ENCODE results near the gene SPIRE2.
A peak's percentile ranks its signal among the peaks of the same experiment; 100 is the strongest.
"Not testable (repeated sequence)": the region's sequence is repeated elsewhere in the genome, so short reads cannot be mapped to it uniquely, and the experiment has no call there.

SPIRE2 gene, protein sequence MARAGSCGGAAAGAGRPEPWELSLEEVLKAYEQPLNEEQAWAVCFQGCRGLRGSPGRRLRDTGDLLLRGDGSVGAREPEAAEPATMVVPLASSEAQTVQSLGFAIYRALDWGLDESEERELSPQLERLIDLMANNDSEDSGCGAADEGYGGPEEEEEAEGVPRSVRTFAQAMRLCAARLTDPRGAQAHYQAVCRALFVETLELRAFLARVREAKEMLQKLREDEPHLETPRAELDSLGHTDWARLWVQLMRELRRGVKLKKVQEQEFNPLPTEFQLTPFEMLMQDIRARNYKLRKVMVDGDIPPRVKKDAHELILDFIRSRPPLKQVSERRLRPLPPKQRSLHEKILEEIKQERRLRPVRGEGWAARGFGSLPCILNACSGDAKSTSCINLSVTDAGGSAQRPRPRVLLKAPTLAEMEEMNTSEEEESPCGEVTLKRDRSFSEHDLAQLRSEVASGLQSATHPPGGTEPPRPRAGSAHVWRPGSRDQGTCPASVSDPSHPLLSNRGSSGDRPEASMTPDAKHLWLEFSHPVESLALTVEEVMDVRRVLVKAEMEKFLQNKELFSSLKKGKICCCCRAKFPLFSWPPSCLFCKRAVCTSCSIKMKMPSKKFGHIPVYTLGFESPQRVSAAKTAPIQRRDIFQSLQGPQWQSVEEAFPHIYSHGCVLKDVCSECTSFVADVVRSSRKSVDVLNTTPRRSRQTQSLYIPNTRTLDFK

DNA sequence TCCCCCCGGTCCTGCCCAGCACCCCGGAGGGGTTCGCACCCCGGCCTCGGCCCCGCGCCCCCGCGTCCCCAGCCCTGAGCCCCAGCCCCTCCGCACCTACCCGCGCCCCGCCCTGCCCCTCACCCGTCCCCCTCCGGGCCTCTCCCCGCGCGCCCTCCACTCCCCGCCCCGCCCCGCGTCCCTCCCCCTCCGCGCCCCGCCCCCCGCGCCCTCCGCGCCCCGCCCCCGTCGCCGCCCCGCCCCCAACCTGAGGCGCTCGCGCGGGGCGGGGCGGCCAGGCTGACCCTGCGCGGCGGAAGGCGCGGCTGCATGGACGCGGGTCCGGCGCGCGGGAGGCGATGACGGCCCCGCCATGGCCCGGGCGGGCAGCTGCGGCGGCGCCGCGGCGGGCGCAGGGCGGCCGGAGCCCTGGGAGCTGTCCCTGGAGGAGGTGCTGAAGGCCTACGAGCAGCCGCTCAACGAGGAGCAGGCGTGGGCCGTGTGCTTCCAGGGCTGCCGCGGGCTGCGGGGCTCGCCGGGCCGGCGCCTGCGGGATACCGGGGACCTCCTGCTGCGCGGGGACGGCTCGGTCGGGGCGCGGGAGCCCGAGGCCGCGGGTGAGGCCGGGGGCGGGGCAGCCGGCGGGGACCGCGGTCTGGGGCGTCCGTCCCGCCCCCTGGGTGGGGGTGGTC is at the start of gene SPIRE2:
TSS of gene SPIRE2 (plus strand) at position 277 of the 671 bp plus-strand sequence. CDS start at position 353, 76 bp downstream.
- no peak within 1 kb of the TSS for H3K27ac Mint-ChIP-seq
- ATAC-seq (ENCODE audit: low read depth) = peak; percentile 95
- H3K4me1 Mint-ChIP-seq = no peaks in the 10 kb centered on the region
- H3K36me3 Mint-ChIP-seq = no peaks in the 10 kb centered on the region
- peak within 1 kb of the TSS; percentile 33 for H3K4me3 Mint-ChIP-seq
- no peaks in the 10 kb centered on the region for H3K9me3 Mint-ChIP-seq
- peaks cover 25% of the 10 kb centered on the region for H3K27me3 Mint-ChIP-seq
- DNase-seq (ENCODE audit: low spot score in 2 of 2) = peak; percentile 64 to 72

- DNase-seq (ENCODE audit: low spot score in 2 of 2) (no peak), ATAC-seq (ENCODE audit: low read depth) (no peak)
- H3K9me3 Mint-ChIP-seq = no peaks in the 10 kb centered on the region
- H3K27ac Mint-ChIP-seq = no peak overlapping the region
- no peaks in the 10 kb centered on the region for H3K4me1 Mint-ChIP-seq
- H3K27me3 Mint-ChIP-seq = no peaks in the 10 kb centered on the region
- no peak overlapping the region for H3K4me3 Mint-ChIP-seq
- no peaks in the 10 kb centered on the region for H3K36me3 Mint-ChIP-seq
Measured at GRCh38 chr16:89779231-89779908, 48.9 kb upstream of the SPIRE2 start.

- Mint-ChIP-seq H3K27me3 (no peaks in the 10 kb centered on the region), H3K4me1 (no peaks in the 10 kb centered on the region), H3K36me3 (no peaks in the 10 kb centered on the region), H3K9me3 (no peaks in the 10 kb centered on the region), H3K27ac (no peak overlapping the region), H3K4me3 (no peak overlapping the region)
- ATAC-seq (ENCODE audit: low read depth) (no peak), DNase-seq (ENCODE audit: low spot score in 2 of 2) (no peak)
Measured at GRCh38 chr16:89779909-89780305, 48.4 kb upstream of the SPIRE2 start.

- no peaks in the 10 kb centered on the region for H3K27me3 Mint-ChIP-seq
- no peaks in the 10 kb centered on the region for H3K9me3 Mint-ChIP-seq
- H3K27ac Mint-ChIP-seq = no peak overlapping the region
- DNase-seq (ENCODE audit: low spot score in 2 of 2) (no peak), ATAC-seq (ENCODE audit: low read depth) (no peak)
- no peaks in the 10 kb centered on the region for H3K36me3 Mint-ChIP-seq
- H3K4me1 Mint-ChIP-seq = no peaks in the 10 kb centered on the region
- H3K4me3 Mint-ChIP-seq = no peak overlapping the region
Measured at GRCh38 chr16:89782489-89782888, 45.8 kb upstream of the SPIRE2 start.

GRCh38 chr16:89783952-89784351 is 44.3 kb upstream of the SPIRE2 start:
- not testable (repeated sequence) for H3K4me3 Mint-ChIP-seq; DNase-seq (ENCODE audit: low spot score in 2 of 2); H3K4me1 Mint-ChIP-seq; H3K9me3 Mint-ChIP-seq; H3K36me3 Mint-ChIP-seq; H3K27me3 Mint-ChIP-seq; ATAC-seq (ENCODE audit: low read depth); H3K27ac Mint-ChIP-seq

DNA sequence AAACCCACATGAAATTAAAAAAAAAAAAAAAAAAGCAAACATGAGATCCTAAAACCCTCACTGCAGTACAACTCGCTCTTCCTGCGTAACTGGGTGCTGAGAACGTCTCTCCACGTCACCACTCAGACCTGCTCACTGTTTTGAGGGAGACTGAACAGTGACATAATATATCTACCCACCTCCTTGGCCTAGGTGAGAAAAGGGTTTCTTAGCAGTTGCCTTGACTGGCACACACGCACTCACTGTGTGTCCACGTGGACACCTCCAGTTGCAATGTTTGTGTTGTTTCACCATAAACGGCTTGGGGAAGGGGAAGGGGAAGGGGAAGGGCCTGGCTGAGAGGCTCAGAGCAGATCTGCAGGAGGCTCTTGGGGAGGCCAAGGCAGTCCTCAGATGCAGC is 43.9 kb upstream of the SPIRE2 start:
- Mint-ChIP-seq H3K27ac (no peak overlapping the region), H3K36me3 (no peaks in the 10 kb centered on the region), H3K4me1 (no peaks in the 10 kb centered on the region), H3K27me3 (no peaks in the 10 kb centered on the region), H3K4me3 (no peak overlapping the region), H3K9me3 (no peaks in the 10 kb centered on the region)
- ATAC-seq (ENCODE audit: low read depth) = no peak
- DNase-seq (ENCODE audit: low spot score in 2 of 2) = no peak

DNA sequence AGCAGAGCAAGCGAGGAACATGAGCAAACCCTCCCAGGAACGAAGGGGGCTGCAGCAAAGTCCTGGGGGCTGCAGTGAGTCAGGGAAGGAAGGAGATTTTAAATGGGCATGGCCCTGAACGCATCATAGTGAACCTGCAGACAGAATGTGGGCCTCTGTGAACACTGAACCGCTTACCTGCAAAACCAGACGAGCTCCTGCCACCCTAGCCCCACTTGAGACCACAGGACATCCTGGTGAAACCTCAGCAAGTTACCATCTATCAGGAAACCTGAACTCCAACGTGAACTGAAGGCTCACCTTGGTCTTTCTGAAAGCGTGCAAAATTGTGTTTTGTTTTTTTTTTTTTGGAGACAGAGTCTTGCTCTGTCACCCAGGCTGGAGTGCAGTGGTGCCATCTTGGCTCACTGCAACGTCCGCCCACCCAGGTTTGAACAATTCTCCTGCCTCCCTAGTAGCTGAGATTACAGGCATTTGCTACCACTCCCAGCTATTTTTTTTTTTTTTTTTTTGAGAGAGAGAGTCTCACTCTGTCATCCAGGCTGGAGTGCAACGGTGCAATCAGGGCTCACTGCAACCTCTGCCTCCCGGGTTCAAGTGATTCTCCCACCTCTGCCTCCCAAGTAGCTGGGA is 42.6 kb upstream of the SPIRE2 start:
- H3K27me3 Mint-ChIP-seq = no peaks in the 10 kb centered on the region
- DNase-seq (ENCODE audit: low spot score in 2 of 2) (no peak), ATAC-seq (ENCODE audit: low read depth) (no peak)
- no peak overlapping the region for H3K4me3 Mint-ChIP-seq
- no peaks in the 10 kb centered on the region for H3K4me1 Mint-ChIP-seq
- H3K9me3 Mint-ChIP-seq = no peaks in the 10 kb centered on the region
- H3K36me3 Mint-ChIP-seq = no peaks in the 10 kb centered on the region
- no peak overlapping the region for H3K27ac Mint-ChIP-seq

DNA sequence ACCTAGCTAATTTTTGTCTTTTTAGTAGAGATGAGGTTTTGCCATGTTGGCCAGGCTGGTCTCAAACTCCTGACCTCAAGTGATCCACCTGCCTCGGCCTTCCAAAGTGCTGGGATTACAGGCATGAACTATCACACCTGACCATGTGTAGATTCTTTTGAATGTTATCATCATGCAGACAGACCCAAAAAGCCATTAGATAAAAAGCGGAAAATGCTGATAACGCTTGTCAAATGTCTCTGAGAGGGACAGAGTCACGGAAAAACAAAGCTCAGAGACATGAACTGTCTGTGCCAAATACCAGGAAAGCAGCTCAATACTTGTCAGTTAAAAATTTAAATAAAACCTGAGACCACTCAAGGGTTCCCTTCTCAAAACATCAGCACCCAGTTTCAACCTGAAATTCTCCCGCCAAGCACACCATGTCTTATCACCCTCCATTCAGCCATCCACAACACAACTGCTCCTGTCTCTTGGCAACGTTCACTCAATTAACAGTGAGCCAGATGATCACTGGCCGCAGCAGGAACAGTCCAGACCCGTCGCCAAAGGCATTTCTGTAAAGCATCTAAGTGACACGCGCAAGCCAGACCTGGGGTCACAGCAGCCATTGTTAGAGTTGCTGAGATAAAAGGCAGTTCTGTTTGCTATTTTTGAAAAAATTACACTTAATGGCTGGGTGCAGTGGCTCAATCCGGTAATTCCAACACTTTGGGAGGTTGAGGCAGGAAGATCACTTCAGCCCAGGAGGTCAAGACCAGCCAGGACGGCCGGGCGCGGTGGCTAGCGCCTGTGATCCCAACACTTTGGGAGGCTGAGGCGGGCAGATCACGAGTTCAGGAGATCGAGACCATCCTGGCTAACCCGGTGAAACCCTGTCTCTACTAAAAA is 41.6 kb upstream of the SPIRE2 start:
- DNase-seq (ENCODE audit: low spot score in 2 of 2) (no peak), ATAC-seq (ENCODE audit: low read depth) (no peak)
- no peaks in the 10 kb centered on the region for H3K9me3 Mint-ChIP-seq
- no peak overlapping the region for H3K27ac Mint-ChIP-seq
- no peaks in the 10 kb centered on the region for H3K4me1 Mint-ChIP-seq
- no peaks in the 10 kb centered on the region for H3K27me3 Mint-ChIP-seq
- H3K36me3 Mint-ChIP-seq = no peaks in the 10 kb centered on the region
- no peak overlapping the region for H3K4me3 Mint-ChIP-seq

DNA sequence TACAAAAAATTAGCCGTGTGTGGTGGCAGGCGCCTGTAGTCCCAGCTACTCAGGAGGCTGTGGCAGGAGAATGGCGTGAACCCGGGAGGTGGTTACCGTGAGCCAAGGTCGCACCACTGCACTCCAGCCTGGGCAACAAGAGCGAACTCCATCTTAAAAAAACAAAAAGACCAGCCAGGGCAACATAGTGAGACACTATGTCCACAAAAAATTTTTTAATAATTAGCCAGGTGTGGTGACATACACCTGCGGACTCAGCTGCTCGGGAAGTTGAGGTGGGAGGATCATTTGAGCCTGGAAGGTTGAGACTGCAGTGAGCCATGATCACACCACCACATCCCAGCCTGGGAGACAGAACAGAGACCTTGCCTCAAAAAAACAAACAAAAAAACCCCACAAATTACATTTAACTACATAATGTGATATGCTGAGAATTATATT is 40.9 kb upstream of the SPIRE2 start:
- Mint-ChIP-seq H3K27ac (no peak overlapping the region), H3K4me1 (peaks cover under 1% of the 10 kb centered on the region), H3K36me3 (no peaks in the 10 kb centered on the region), H3K27me3 (no peaks in the 10 kb centered on the region), H3K9me3 (no peaks in the 10 kb centered on the region), H3K4me3 (no peak overlapping the region)
- ATAC-seq (ENCODE audit: low read depth) (no peak), DNase-seq (ENCODE audit: low spot score in 2 of 2) (no peak)

DNA sequence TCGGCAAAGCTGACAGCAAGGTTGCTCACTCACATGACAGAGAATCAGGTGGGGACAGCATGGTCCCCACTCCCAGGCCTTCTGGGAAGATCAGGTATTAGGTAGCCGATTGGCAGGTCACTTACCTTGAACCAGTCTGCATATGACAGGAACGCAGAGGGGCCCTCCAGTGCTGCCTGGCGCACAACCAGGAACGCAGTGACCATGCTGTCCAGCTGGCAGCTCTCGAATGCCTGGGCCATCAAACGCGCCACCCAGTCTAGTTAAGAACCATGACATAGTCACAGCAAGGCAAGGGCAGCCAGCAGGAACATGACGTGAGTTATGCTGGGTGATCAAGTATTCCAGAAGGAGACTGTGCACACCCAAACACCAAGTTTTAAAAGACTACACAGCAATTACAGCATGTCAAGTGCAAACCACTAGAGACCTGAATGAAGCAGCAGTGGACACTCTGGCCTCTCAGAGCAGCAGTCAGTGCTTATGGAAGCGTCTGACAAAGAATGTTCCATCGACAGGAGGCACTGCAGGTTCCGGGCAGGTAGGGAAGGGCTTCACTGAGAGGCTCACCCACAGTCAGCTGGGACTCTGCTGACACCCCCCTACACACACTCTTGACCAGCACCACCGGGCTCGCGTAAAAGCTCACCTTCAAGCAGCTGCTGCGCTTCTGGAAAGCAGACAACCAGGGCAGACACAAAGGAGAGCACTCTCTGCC is 36.8 kb upstream of the SPIRE2 start:
- ATAC-seq (ENCODE audit: low read depth) = no peak
- H3K9me3 Mint-ChIP-seq = no peaks in the 10 kb centered on the region
- no peak overlapping the region for H3K27ac Mint-ChIP-seq
- H3K27me3 Mint-ChIP-seq = no peaks in the 10 kb centered on the region
- no peaks in the 10 kb centered on the region for H3K36me3 Mint-ChIP-seq
- H3K4me1 Mint-ChIP-seq = peaks cover 7% of the 10 kb centered on the region
- no peak overlapping the region for H3K4me3 Mint-ChIP-seq
- DNase-seq (ENCODE audit: low spot score in 2 of 2) = no peak

DNA sequence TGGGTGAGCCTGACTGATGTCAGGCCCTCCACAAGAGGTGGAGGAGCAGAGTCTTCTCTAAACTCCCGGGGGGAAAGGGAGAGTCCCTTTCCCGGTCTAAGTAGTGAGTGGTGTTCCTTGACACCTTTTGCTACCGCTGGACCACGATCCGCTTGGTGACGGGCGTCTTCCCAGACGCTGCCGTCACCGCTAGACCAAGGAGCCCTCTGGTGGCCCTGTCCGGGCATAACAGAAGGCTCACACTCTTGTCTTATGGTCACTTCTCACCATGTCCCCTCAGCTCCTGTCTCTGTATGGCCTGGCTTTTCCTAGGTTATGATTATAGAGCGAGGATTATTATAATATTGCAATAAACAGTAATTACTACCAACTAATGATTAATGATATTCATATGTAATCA is 35.2 kb upstream of the SPIRE2 start:
- DNase-seq (ENCODE audit: low spot score in 2 of 2) = peak; percentile 53 to 58
- H3K36me3 Mint-ChIP-seq; H3K4me3 Mint-ChIP-seq; H3K9me3 Mint-ChIP-seq; H3K27me3 Mint-ChIP-seq; H3K4me1 Mint-ChIP-seq; ATAC-seq (ENCODE audit: low read depth); H3K27ac Mint-ChIP-seq: not testable (repeated sequence)

GRCh38 chr16:89793955-89794354 is 34.3 kb upstream of the SPIRE2 start:
- ATAC-seq (ENCODE audit: low read depth) (no peak), DNase-seq (ENCODE audit: low spot score in 2 of 2) (no peak)
- H3K9me3 Mint-ChIP-seq = no peaks in the 10 kb centered on the region
- no peaks in the 10 kb centered on the region for H3K36me3 Mint-ChIP-seq
- H3K27ac Mint-ChIP-seq = no peak overlapping the region
- no peaks in the 10 kb centered on the region for H3K27me3 Mint-ChIP-seq
- no peak overlapping the region for H3K4me3 Mint-ChIP-seq
- peaks cover 7% of the 10 kb centered on the region for H3K4me1 Mint-ChIP-seq

Data from memory B cell (primary cell).